GM10248 (cell line): ENCODE results near the gene CENPL.

Source experiments
- CTCF ChIA-PET: fragments of 300-600 bp; sonication (Branson Sonifier 250); formaldehyde crosslinking; extraction: SDS; loops from one replicate; lab custom pipeline; 2021; ENCODE audit warnings: antibody characterized with exemption; lab: Yijun Ruan, JAX
- POLR2A ChIA-PET: fragments of 350-650 bp; sonication (Branson Sonifier 250); formaldehyde crosslinking; extraction: SDS; loops from one replicate; lab custom pipeline; 2020; ENCODE audit warnings: antibody characterized with exemption; lab: Yijun Ruan, JAX
- DNase-seq: peaks from one replicate; pipeline ENCODE4 v3.0.0; 2012; ENCODE audit errors: extremely low spot score
- CTCF ChIP-seq: IDR thresholded peaks from 2 replicates; pipeline ENCODE4 v1.5.1; 2012; ENCODE audit warnings: mild to moderate bottlenecking, low read depth; ENCODE audit errors: extremely low read depth, missing control alignments, control extremely low read depth

Gene CENPL

GRCh38 chr1:173857363-173857917, 32.8 kb upstream of the CENPL start:
- ChIA-PET POLR2A (interaction anchor here (0.5 to 2.6 kb wide), 3 partner anchors 8 to 12 kb away, joined by 4 to 11 read pairs (median 5); partner anchors contain the start of genes GAS5 and ZBTB37), CTCF (no interaction called here)
- no peak for TF ChIP-seq CTCF
- DNase-seq, result no peak

GRCh38 chr1:173856903-173857302, 32.2 kb upstream of the CENPL start:
- TF ChIP-seq CTCF, result no peak
- ChIA-PET POLR2A (interaction anchor here (1.0 to 2.6 kb wide), 3 partner anchors 9 to 11 kb away, joined by 3 to 11 read pairs (median 4); partner anchors contain the start of genes GAS5 and ZBTB37), CTCF (no interaction called here)
- no peak for DNase-seq

- DNase-seq, result no peak
- ChIA-PET CTCF (no interaction called here), POLR2A (interaction anchor here (1.4 to 2.6 kb wide), 2 partner anchors 10 to 12 kb away, joined by 3 to 11 read pairs; partner anchors contain the start of genes GAS5 and ZBTB37)
- TF ChIP-seq CTCF, result no peak
These were observed 31.3 kb upstream of the CENPL start for GRCh38 chr1:173856014-173856413.

- POLR2A ChIA-PET, result interaction anchor here (1.2 kb wide), 1 partner anchor 15 kb away, joined by 10 read pairs; the partner anchor contains the start of genes GAS5 and ZBTB37
- CTCF ChIA-PET, result interaction anchor here (3.0 kb wide), 1 partner anchor 11 kb away, joined by 13 read pairs; no protein-coding TSS in a partner anchor
- no peak for DNase-seq
- no peak for TF ChIP-seq CTCF
These were observed 28.4 kb upstream of the CENPL start for GRCh38 chr1:173853074-173853473.

- ChIA-PET POLR2A (interaction anchor here (1.2 kb wide), 1 partner anchor 16 kb away, joined by 10 read pairs; the partner anchor contains the start of genes GAS5 and ZBTB37), CTCF (interaction anchor here (1.1 to 3.0 kb wide), 4 partner anchors 9 to 423 kb away, joined by 3 to 13 read pairs (median 5); partner anchors contain the start of gene ZBTB37)
- no peak for DNase-seq
- TF ChIP-seq CTCF, result no peak
These were observed 27.4 kb upstream of the CENPL start for GRCh38 chr1:173852105-173852504.

- no peak for DNase-seq
- ChIA-PET CTCF (no interaction called here), POLR2A (no interaction called here)
- no peak for TF ChIP-seq CTCF
These were observed 8.1 kb upstream of the CENPL start for GRCh38 chr1:173832748-173833147.
